CD4-positive, alpha-beta T cell treated with Interleukin-17A for 4 hours (primary cell): ENCODE results near the gene CSKMT.
"Not testable (repeated sequence)": the region's sequence is repeated elsewhere in the genome, so short reads cannot be mapped to it uniquely, and the experiment has no call there.

Experiments
- DNase-seq: peaks from one replicate; pipeline ENCODE4 v3.0.0-alpha.2; 2020; ENCODE audit warnings: mixed read lengths

The CSKMT gene

GRCh38 chr11:62665075-62665598 lies at the start of gene CSKMT, which contains the start of gene C11orf98:
Gene CSKMT (plus strand): TSS chr11:62665312. CDS start chr11:62665880, 568 bp downstream.
Gene C11orf98 (minus strand): TSS chr11:62665210. CDS start chr11:62665169, 41 bp downstream.
- DNase-seq: peak; percentile 95

GRCh38 chr11:62615521-62615920 lies 49.6 kb upstream of the CSKMT start:
- no peak for DNase-seq

GRCh38 chr11:62616957-62617356 lies 48.2 kb upstream of the CSKMT start:
- not testable (repeated sequence) for DNase-seq

- no peak for DNase-seq
Measured at GRCh38 chr11:62621027-62621566, 44.0 kb upstream of the CSKMT start.

- DNase-seq: peak; percentile 97
Measured at GRCh38 chr11:62621567-62622470, 43.3 kb upstream of the CSKMT start, which contains the start of gene B3GAT3. Gene B3GAT3 (minus strand): TSS chr11:62621986. CDS start chr11:62621947, 39 bp downstream.

- peak; percentile 17 for DNase-seq
Measured at GRCh38 chr11:62622476-62623089, 42.5 kb upstream of the CSKMT start.

GRCh38 chr11:62627713-62628112 lies 37.4 kb upstream of the CSKMT start:
- no peak for DNase-seq

- no peak for DNase-seq
Measured at GRCh38 chr11:62632492-62632891, 32.6 kb upstream of the CSKMT start.

GRCh38 chr11:62644220-62644619 lies 20.9 kb upstream of the CSKMT start:
- DNase-seq: no peak

GRCh38 chr11:62645671-62645945 lies 19.5 kb upstream of the CSKMT start:
- DNase-seq: no peak

GRCh38 chr11:62645946-62646824 lies 18.9 kb upstream of the CSKMT start, which contains the start of gene GANAB:
Gene GANAB (minus strand): TSS chr11:62646613. CDS start chr11:62646599, 14 bp downstream.
- peak; percentile 100 for DNase-seq

- DNase-seq: no peak
Measured at GRCh38 chr11:62646825-62647608, 18.1 kb upstream of the CSKMT start.

GRCh38 chr11:62647609-62648005 lies 17.5 kb upstream of the CSKMT start:
- DNase-seq: no peak

- DNase-seq: no peak
Measured at GRCh38 chr11:62648185-62648966, 16.7 kb upstream of the CSKMT start.

GRCh38 chr11:62648967-62649364 lies 16.1 kb upstream of the CSKMT start:
- no peak for DNase-seq

- DNase-seq: no peak
Measured at GRCh38 chr11:62649486-62649885, 15.6 kb upstream of the CSKMT start.

GRCh38 chr11:62650283-62650682 lies 14.8 kb upstream of the CSKMT start:
- DNase-seq: not testable (repeated sequence)

- DNase-seq: peak; percentile 54
Measured at GRCh38 chr11:62652161-62653006, 12.7 kb upstream of the CSKMT start.

- no peak for DNase-seq
Measured at GRCh38 chr11:62654297-62654696, 10.8 kb upstream of the CSKMT start.
